HG03103 (cell line): Measurements from ENCODE around the gene ZNF226.
"Not testable (repeated sequence)": the region's sequence is repeated elsewhere in the genome, so short reads cannot be mapped to it uniquely, and the experiment has no call there.

Experiments
- ATAC-seq: cut with Tn5 transposase; IDR thresholded peaks from one replicate; pipeline ENCODE4 v1.9.1; 2021; ENCODE audit warnings: low read depth; ENCODE audit not compliant: unreplicated experiment

The ZNF226 gene

DNA sequence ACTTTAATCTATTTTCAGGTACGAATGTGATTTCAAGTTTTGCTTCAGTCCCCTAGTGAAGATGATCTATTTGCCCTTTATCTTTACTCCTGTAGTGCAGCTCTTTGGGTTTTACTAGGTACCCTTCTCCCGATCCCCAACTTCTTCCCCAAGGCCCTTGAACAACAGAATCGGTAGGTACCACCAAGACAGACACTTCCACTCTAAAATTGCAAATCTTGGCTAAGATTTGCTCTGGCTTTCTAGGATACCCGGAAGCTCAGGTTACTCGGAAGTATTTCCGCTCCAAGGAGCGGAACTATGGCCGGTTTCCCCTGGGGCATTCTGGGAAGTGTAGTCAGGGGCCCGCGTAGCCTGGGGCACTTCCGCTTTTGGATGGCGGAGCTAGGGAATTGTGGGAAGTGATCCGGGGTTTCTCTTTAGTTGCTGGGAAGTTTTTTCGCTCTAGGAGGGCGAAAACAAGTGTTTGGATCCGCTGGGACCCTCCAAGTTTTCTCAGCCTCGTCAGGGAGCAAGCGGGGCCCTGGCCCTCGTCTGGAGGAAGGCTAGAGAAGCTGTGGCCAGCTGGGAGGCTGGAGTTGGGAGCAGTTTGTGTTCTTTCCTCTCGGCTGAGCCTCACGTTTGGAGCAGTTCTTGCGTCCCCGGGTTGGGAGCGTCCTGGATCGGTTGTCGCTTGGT is 42.4 kb downstream of the ZNF226 start:
- peak; percentile 83 for ATAC-seq

DNA sequence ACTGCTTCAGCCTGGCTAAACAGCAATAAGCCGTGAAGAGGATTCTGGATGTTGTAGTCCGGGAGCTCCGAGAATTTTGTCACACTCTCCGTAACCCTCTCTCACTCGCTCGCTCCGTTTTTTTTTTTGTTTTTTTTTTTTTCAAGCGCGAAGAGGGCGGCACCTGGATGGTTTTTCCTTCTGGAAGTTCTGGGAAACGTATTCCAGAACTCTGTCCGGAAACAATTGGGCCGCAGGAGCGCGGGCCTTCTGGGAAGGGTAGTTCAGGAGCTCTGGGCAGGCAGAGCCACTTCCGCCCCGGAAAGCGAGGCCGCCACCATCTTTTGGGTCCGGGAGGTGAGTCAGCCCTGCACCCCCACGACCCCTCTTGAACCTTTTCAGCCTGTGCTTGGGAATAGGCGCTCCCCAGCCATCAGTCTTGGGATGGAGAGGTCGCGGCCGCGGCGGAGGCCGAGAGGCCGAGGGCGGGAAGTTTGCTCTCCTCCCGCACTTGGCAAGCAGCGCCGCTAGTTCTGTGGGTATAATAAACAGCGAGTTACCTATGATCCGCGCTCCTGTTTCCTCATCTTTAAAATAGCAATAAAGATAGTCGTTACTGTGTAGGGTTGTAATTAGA is 47.5 kb downstream of the ZNF226 start, which contains the start of gene ZNF227:
Gene ZNF227 (plus strand): TSS at position 283 of the 616 bp plus-strand sequence. CDS start 5,261 bp downstream, outside the sequence.
- ATAC-seq = no peak

DNA sequence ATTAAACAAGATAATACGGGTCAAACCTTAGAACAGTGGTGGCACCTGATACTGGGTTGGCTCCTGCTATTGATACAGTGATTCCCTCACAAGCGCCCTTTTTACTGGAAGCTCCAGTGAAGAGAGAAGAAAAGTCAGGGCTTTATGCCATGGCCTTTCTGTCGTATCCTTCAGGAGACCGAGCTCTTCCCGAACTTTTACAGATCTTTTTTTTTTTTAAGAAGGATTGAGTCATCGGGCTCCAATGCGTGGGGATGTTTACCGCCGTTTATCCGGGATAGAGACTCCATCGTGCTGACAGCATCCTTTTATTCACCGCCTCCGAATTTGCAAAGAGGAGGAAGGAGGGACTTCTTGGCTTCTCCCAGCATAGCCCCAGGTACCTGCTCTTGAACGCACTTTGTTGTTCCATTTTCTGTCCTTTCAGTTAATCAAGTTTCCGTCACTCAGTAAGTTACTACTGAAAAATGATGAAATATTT is 48.0 kb downstream of the ZNF226 start:
- no peak for ATAC-seq

DNA sequence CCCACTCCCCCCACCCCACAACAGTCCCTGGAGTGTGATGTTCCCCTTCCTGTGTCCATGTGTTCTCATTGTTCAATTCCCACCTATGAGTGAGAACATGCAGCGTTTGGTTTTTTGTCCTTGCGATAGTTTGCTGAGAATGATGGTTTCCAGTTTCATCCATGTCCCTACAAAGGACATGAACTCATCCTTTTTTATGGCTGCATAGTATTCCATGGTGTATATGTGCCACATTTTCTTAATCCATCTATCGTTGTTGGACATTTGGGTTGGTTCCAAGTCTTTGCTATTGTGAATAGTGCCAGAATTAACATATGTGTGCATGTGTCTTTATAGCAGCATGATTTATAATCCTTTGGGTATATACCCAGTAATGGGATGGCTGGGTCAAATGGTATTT is 55.0 kb downstream of the ZNF226 start:
- not testable (repeated sequence) for ATAC-seq

DNA sequence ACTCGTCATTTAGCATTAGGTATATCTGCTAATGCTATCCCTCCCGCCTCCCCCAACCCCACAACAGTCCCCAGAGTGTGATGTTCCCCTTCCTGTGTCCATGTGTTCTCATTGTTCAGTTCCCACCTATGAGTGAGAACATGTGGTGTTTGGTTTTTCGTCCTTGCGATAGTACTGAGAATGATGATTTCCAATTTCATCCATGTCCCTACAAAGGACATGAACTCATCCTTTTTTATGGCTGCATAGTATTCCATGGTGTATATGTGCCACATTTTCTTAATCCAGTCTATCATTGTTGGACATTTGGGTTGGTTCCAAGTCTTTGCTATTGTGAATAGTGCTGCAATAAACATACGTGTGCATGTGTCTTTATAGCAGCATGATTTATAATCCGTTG is 55.9 kb downstream of the ZNF226 start:
- not testable (repeated sequence) for ATAC-seq

DNA sequence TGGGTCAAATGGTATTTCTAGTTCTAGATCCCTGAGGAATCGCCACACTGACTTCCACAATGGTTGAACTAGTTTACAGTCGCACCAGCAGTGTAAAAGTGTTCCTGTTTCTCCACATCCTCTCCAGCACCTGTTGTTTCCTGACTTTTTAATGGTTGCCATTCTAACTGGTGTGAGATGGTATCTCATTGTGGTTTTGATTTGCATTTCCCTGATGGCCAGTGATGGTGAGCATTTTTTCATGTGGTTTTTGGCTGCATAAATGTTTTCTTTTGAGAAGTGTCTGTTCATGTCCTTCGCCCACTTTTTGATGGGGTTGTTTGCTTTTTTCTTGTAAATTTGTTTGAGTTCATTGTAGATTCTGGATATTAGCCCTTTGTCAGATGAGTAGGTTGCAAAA is 56.4 kb downstream of the ZNF226 start:
- not testable (repeated sequence) for ATAC-seq
